Keratinocyte (primary cell): ENCODE measurements around the gene OTX2. TPM values are rescaled to one million over a fixed set of nuclear protein-coding genes. Genes with fewer than 3 reads are reported as not detected.

ENCODE experiments used
- DNase-seq: peaks from one replicate; pipeline ENCODE4 v3.0.0-alpha.2; 2011; ENCODE audit warnings: low read depth, missing footprints, low spot score
- FAIRE-seq: peaks from 2 replicates; lab custom pipeline; 2011; peaks lifted over from hg19 to GRCh38; lab: Jason Lieb, UNC
- H2AFZ ChIP-seq: 2 replicates; pipeline ENCODE4 v1.6.0; 2012; ENCODE audit warnings: low read length, control low read depth, inconsistent platforms; ENCODE audit not compliant: control insufficient read depth
- H3K27ac ChIP-seq: 2 replicates; pipeline ENCODE4 v1.5.1; 2011; ENCODE audit warnings: low read length; ENCODE audit not compliant: control insufficient read depth, insufficient read depth
- H3K27me3 ChIP-seq: 3 replicates; pipeline ENCODE4 v1.6.0; 2011; ENCODE audit warnings: low read length; ENCODE audit not compliant: control insufficient read depth, insufficient read depth; ENCODE audit errors: extremely low read depth
- H3K36me3 ChIP-seq, 2 experiments: 2 replicates in 1 of 2; 3 replicates in 1 of 2; pipeline ENCODE4 v1.5.1; 2011; ENCODE audit warnings: low read length in 2 of 2, mild to moderate bottlenecking in 1 of 2; ENCODE audit not compliant: control insufficient read depth in 2 of 2, insufficient read depth in 2 of 2; ENCODE audit errors: extremely low read depth in 1 of 2
- H3K4me1 ChIP-seq: 3 replicates; pipeline ENCODE4 v1.5.1; 2011; ENCODE audit warnings: low read length; ENCODE audit not compliant: control insufficient read depth, insufficient read depth; ENCODE audit errors: extremely low read depth
- H3K4me2 ChIP-seq: 3 replicates; pipeline ENCODE4 v1.6.0; 2011; ENCODE audit warnings: low read depth, low read length; ENCODE audit not compliant: control insufficient read depth, insufficient read depth; ENCODE audit errors: extremely low read depth
- H3K4me3 ChIP-seq, 3 experiments: fragments of 200-600 bp in 1 of 3; sonication (generic) in 1 of 3; 2 replicates in 2 of 3; 3 replicates in 1 of 3; pipeline ENCODE4 v1.5.1; 2011 to 2016; ENCODE audit warnings: low read length in 3 of 3, mild to moderate bottlenecking in 3 of 3, control low read depth in 2 of 3, inconsistent platforms in 1 of 3, low read depth in 1 of 3, mixed read lengths in 1 of 3, mixed run types in 1 of 3, moderate library complexity in 1 of 3; ENCODE audit not compliant: control insufficient read depth in 2 of 3, insufficient read depth in 2 of 3; ENCODE audit errors: extremely low read depth in 1 of 3
- H3K79me2 ChIP-seq: 2 replicates; pipeline ENCODE4 v1.6.0; 2012; ENCODE audit warnings: low read length; ENCODE audit not compliant: control insufficient read depth, insufficient read depth
- H3K9ac ChIP-seq: 3 replicates; pipeline ENCODE4 v1.6.0; 2011; ENCODE audit warnings: low read length; ENCODE audit not compliant: control insufficient read depth, insufficient read depth; ENCODE audit errors: extremely low read depth
- H3K9me1 ChIP-seq: 3 replicates; pipeline ENCODE4 v1.6.0; 2011; ENCODE audit warnings: low read length; ENCODE audit not compliant: control insufficient read depth, insufficient read depth; ENCODE audit errors: extremely low read depth
- H3K9me3 ChIP-seq: 2 replicates; pipeline ENCODE4 v1.5.1; 2012; ENCODE audit warnings: low read depth, low read length; ENCODE audit not compliant: control insufficient read depth
- H4K20me1 ChIP-seq: 3 replicates; pipeline ENCODE4 v1.6.0; 2011; ENCODE audit warnings: low read length; ENCODE audit not compliant: control insufficient read depth, insufficient read depth; ENCODE audit errors: extremely low read depth
- EZH2 ChIP-seq: IDR thresholded peaks from one replicate; pipeline ENCODE4 v1.6.1; 2012; ENCODE audit warnings: inconsistent platforms, mild to moderate bottlenecking, low read length, moderate library complexity
- dilution Hi-C: fragments of 300-500 bp; cut with MboI; formaldehyde crosslinking; loops from one replicate; pipeline ENCODE4 v1.7.0; 2020; ENCODE audit warnings: low sequenced_read_pairs; ENCODE audit not compliant: extremely low pct_ligation_motif_present
- polyA plus RNA-seq, 5 experiments: library from polyadenylated mRNA; depleted of rRNA in 3 of 5; stranded (reverse) in 3 of 5; stranded (forward) in 1 of 5; unstranded in 1 of 5; fragments of >200 nt; gene quantifications; 1 replicate in 1 of 5; 2 replicates in 3 of 5; 3 replicates in 1 of 5; pipeline versions ENCODE4 v1.2.1 to v1.2.3, GENCODE V29; 2011 to 2012; ENCODE audit warnings: missing spikeins in 2 of 5, low read depth in 1 of 5, low replicate concordance in 1 of 5
- TF ChIP-seq, protein P1 (sequence below), 3 experiments: IDR thresholded peaks in 1 of 3; conservative IDR thresholded peaks in 1 of 3; optimal IDR thresholded peaks in 1 of 3; 2 replicates in 2 of 3; 3 replicates in 1 of 3; pipeline versions ENCODE3 to v1.5.1; 2011; ENCODE audit warnings: low read length in 3 of 3, mild to moderate bottlenecking in 3 of 3, moderate library complexity in 2 of 3, control low read depth in 1 of 3, inconsistent platforms in 1 of 3; ENCODE audit not compliant: insufficient read depth in 2 of 3; ENCODE audit errors: extremely low read depth in 1 of 3

The OTX2 gene
- polyA plus RNA-seq, 1 donor (not counting 4 experiments of a cell fraction or from before 2014, with no cell fraction given): not detected

DNA sequence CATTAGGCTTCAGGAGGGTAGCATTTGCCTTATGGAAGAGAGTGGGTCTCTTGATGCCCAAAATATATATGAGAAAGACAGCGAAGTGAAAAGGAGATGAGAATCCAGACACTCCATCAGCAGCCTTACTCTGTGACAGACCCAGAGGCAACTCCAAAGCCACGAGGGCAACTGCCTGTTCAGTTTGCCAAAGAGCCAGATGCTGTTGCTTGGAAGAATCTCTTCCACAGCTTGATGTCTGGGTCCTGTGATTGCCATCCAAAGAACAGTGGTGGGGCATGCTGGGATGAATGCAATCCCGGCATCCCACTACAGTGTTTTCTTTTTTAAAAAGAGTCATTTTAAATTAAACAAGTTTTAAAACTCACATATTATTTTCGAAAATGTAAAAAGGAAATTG lies 10.9 kb upstream of the OTX2 start:
- DNase-seq: no peak
- no peak overlapping the region for H3K4me2 ChIP-seq
- H3K36me3 ChIP-seq: no peaks in the 10 kb centered on the region
- H3K9me1 ChIP-seq: no peaks in the 10 kb centered on the region
- H3K9me3 ChIP-seq: no peaks in the 10 kb centered on the region
- no peak for FAIRE-seq
- H3K27me3 ChIP-seq: peaks cover 28% of the 10 kb centered on the region
- H3K79me2 ChIP-seq: no peaks in the 10 kb centered on the region
- H3K27ac ChIP-seq: no peak overlapping the region
- H3K4me3 ChIP-seq: no peak overlapping the region
- H4K20me1 ChIP-seq: no peaks in the 10 kb centered on the region
- no peaks in the 10 kb centered on the region for H3K4me1 ChIP-seq
- H2AFZ ChIP-seq: no peak overlapping the region
- TF ChIP-seq, protein P1, sequence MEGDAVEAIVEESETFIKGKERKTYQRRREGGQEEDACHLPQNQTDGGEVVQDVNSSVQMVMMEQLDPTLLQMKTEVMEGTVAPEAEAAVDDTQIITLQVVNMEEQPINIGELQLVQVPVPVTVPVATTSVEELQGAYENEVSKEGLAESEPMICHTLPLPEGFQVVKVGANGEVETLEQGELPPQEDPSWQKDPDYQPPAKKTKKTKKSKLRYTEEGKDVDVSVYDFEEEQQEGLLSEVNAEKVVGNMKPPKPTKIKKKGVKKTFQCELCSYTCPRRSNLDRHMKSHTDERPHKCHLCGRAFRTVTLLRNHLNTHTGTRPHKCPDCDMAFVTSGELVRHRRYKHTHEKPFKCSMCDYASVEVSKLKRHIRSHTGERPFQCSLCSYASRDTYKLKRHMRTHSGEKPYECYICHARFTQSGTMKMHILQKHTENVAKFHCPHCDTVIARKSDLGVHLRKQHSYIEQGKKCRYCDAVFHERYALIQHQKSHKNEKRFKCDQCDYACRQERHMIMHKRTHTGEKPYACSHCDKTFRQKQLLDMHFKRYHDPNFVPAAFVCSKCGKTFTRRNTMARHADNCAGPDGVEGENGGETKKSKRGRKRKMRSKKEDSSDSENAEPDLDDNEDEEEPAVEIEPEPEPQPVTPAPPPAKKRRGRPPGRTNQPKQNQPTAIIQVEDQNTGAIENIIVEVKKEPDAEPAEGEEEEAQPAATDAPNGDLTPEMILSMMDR (optimal IDR thresholded peaks at IDR 0.05 in 1 of 3, IDR thresholded peaks at IDR 0.05 in 1 of 3, conservative IDR thresholded peaks at IDR 0.05 in 1 of 3; ENCODE audit: extremely low read depth in 1 of 3, insufficient read depth in 2 of 3, low read length in 3 of 3): no peak
- TF ChIP-seq EZH2: no peak
- dilution Hi-C loops: no loop called here
- H3K9ac ChIP-seq: no peak overlapping the region

DNA sequence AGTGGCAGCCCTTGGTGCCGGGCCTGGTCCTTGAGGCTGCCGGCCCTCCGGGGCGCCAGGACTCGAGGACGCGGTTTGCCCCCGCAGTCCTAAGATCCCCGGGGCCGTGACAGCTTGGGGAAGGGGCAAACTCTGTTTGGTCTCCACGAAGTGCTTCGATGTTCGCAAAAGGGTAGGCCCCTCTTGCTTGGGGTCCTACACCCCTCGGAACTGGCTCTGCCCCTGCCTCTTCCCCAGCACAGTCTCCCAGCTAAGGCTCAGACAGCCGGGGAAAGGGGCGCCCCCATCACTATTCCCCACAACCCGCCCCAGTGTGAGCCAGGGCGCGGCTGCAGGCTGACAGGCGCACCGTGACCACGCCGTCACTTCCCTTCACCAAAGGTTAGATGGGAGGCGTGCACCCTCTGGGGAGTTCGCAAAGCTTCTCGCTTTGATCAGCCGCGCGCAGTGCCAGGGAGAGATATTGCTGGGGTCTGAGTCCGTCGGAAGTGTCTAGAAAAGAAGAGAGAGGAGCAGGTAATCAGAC lies 7.2 kb upstream of the OTX2 start:
- H3K9ac ChIP-seq: no peak overlapping the region
- no peak overlapping the region for H3K4me3 ChIP-seq
- DNase-seq: no peak
- FAIRE-seq: no peak
- H3K4me1 ChIP-seq: no peaks in the 10 kb centered on the region
- H3K79me2 ChIP-seq: no peaks in the 10 kb centered on the region
- H3K4me2 ChIP-seq: no peak overlapping the region
- H3K9me3 ChIP-seq: no peaks in the 10 kb centered on the region
- H3K27ac ChIP-seq: no peak overlapping the region
- no peaks in the 10 kb centered on the region for H3K36me3 ChIP-seq
- no peak overlapping the region for H2AFZ ChIP-seq
- H3K27me3 ChIP-seq: peaks cover 59% of the 10 kb centered on the region
- TF ChIP-seq, protein P1 (optimal IDR thresholded peaks at IDR 0.05 in 1 of 3, IDR thresholded peaks at IDR 0.05 in 1 of 3, conservative IDR thresholded peaks at IDR 0.05 in 1 of 3; ENCODE audit: extremely low read depth in 1 of 3, insufficient read depth in 2 of 3, low read length in 3 of 3): no peak
- no peak for TF ChIP-seq EZH2
- no peaks in the 10 kb centered on the region for H4K20me1 ChIP-seq
- H3K9me1 ChIP-seq: no peaks in the 10 kb centered on the region
- dilution Hi-C loops: no loop called here
